Lung (tissue), 12 donors: ENCODE results near the gene TTC28. TPM values are rescaled to one million over a fixed set of nuclear protein-coding genes. Genes with fewer than 3 reads are reported as not detected.

Source experiments
- ATAC-seq: fragments of 200-7000 bp; cut with Tn5 transposase; one replicate; pipeline ENCODE4 v1.9.1; 2020; ENCODE audit warnings: moderate number of reproducible peaks; ENCODE audit not compliant: insufficient read depth, low FRiP score
- DNase-seq, 3 donors: peaks; one replicate each; pipeline ENCODE4 v3.0.0-alpha.2; 2013 to 2017
- H3K27ac ChIP-seq, 2 donors: one replicate each; pipeline ENCODE4 v1.5.1; 2013; ENCODE audit warnings: mild to moderate bottlenecking in 2 of 2, moderate library complexity in 2 of 2, control low read depth in 1 of 2, inconsistent platforms in 1 of 2, low read depth in 1 of 2, low read length in 1 of 2
- H3K27me3 ChIP-seq, 3 donors: one replicate each; pipeline ENCODE4 v1.5.1; 2013; ENCODE audit warnings: low read length in 2 of 3; ENCODE audit not compliant: control insufficient read depth in 3 of 3, insufficient read depth in 3 of 3
- H3K36me3 ChIP-seq, 4 donors: one replicate each; pipeline ENCODE4 v1.5.1; 2013; ENCODE audit warnings: low read length in 4 of 4, mild to moderate bottlenecking in 1 of 4, moderate library complexity in 1 of 4; ENCODE audit not compliant: control insufficient read depth in 4 of 4, insufficient read depth in 4 of 4
- H3K4me1 ChIP-seq, 5 donors: one replicate each; pipeline ENCODE4 v1.5.1; 2013; ENCODE audit warnings: low read length in 5 of 5, mild to moderate bottlenecking in 2 of 5, moderate library complexity in 1 of 5; ENCODE audit not compliant: control insufficient read depth in 5 of 5, insufficient read depth in 5 of 5
- H3K4me3 ChIP-seq: one replicate; pipeline ENCODE4 v1.5.1; 2013; ENCODE audit warnings: mild to moderate bottlenecking, control low read depth, moderate library complexity
- H3K9ac ChIP-seq, 2 donors: one replicate each; pipeline ENCODE4 v1.5.1; 2013; ENCODE audit warnings: low read length in 2 of 2, control low read depth in 1 of 2; ENCODE audit not compliant: insufficient read depth in 1 of 2
- H3K9me3 ChIP-seq, 4 donors: one replicate each; pipeline ENCODE4 v1.5.1; 2013; ENCODE audit warnings: low read length in 3 of 4, mild to moderate bottlenecking in 1 of 4, moderate library complexity in 1 of 4; ENCODE audit not compliant: control insufficient read depth in 4 of 4, insufficient read depth in 3 of 4
- WGBS, 2 donors: extraction: QIAGEN DNeasy Blood & Tissue Kit; methylation state at CpG; one replicate each; pipeline ENCODE4 v1.1.7; 2013; 5-methylcytosine and 5-hydroxymethylcytosine counted together
- polyA plus RNA-seq, 2 donors: library from polyadenylated mRNA; stranded (reverse); fragments of 200-250 nt; gene quantifications; one replicate each; pipeline ENCODE4 v1.2.1, GENCODE V29; 2013
- total RNA-seq, 2 donors: library from RNA; depleted of rRNA in 1 of 2; stranded (reverse); fragments of >200 nt in 1 of 2; gene quantifications; one replicate each; pipeline ENCODE4 v1.2.1, GENCODE V29; 2014 to 2021
- TF ChIP-seq, protein P1 (sequence below): IDR thresholded peaks from 2 replicates; pipeline ENCODE4 v1.5.1; 2012; ENCODE audit warnings: mild to moderate bottlenecking; ENCODE audit errors: control extremely low read depth, extremely low read depth
- donor health status: control.
- donor health status: control.
- donor health status: Bipolar disorder and iron deficiency.
- donor health status: healthy.
- donor health status: DM: yes; HTN: yes; CAD: no.

TTC28 gene
- total and polyA plus RNA-seq, 4 donors: 4.7 to 72.2 (median 24.8) TPM

DNA sequence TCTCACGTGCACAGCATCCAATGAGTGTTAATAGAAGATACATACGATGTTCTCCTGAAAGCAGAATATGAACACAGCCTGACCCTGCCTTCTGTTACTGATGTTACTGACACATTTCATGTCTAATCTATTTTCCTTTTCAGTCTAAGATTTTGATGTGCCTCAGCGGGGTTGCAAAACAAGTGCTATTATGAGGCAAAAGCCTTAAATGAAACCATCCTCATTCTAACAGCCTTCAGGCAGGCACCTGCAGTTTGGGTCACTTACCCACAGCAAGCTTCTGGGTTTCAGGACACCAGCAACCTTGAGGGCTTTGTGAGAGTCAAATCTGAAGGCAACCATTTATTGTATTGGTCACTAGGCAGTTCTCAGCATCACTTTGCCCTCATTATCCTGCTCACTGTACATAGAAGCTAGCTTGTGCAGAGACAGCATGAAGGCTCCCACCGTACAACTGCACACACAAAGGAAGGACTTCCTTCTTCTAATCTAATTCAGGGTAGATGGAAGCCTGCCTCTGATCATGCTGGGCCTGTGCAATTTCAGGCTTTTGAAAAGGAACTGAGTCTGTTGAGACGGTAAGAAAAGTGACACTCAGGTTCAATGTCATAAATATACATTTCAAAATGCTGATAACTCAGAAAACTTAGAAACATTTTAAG lies 577.4 kb downstream of the TTC28 start:
- TF ChIP-seq, protein P1, sequence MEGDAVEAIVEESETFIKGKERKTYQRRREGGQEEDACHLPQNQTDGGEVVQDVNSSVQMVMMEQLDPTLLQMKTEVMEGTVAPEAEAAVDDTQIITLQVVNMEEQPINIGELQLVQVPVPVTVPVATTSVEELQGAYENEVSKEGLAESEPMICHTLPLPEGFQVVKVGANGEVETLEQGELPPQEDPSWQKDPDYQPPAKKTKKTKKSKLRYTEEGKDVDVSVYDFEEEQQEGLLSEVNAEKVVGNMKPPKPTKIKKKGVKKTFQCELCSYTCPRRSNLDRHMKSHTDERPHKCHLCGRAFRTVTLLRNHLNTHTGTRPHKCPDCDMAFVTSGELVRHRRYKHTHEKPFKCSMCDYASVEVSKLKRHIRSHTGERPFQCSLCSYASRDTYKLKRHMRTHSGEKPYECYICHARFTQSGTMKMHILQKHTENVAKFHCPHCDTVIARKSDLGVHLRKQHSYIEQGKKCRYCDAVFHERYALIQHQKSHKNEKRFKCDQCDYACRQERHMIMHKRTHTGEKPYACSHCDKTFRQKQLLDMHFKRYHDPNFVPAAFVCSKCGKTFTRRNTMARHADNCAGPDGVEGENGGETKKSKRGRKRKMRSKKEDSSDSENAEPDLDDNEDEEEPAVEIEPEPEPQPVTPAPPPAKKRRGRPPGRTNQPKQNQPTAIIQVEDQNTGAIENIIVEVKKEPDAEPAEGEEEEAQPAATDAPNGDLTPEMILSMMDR: no peak
- H3K36me3 ChIP-seq: peaks cover 6 to 42% (median 21%) of the 10 kb centered on the region in 4 donors
- no peaks in the 10 kb centered on the region for H3K9me3 ChIP-seq

DNA sequence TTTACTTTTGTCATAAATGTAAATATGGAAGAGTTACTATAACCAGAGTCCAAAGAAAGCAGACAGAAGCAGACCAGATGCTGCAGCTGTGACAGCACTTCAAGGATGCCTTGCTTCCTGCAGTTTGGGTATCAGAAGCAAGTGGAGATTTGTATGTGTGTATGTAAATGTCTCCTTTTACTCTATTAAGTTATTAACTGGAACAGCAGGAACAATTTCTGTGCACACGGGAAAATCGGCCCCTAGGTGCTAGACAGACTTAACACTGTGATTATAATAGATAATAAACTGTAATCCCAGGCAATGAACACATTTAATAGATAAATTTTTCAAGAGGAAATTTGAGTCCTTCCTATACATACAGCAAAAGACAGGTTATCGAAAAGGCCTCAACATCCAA lies 582.0 kb downstream of the TTC28 start:
- DNase-seq (no peak), ATAC-seq (no peak)
- Histone ChIP-seq H3K4me1 (peaks cover 0 to 35% (median 1%) of the 10 kb centered on the region in 5 donors), H3K9me3 (no peaks in the 10 kb centered on the region), H3K27me3 (no peaks in the 10 kb centered on the region), H3K36me3 (peaks cover 10 to 21% (median 11%) of the 10 kb centered on the region in 4 donors), H3K27ac (no peak overlapping the region), H3K4me3 (no peak overlapping the region), H3K9ac (no peak overlapping the region)
- WGBS, 2 donors: 94 to 95% methylated on average over 3 of the region's 3 CpGs
- TF ChIP-seq, protein P1: no peak

More for the DNA sequence above, 577.4 kb downstream of the TTC28 start:
- Histone ChIP-seq H3K27ac (no peak overlapping the region), H3K4me3 (no peak overlapping the region), H3K27me3 (no peaks in the 10 kb centered on the region), H3K4me1 (peaks cover 1 to 12% (median 5%) of the 10 kb centered on the region in 5 donors), H3K9ac (no peak overlapping the region)
- 79 to 85% methylated on average over 5 of the region's 5 CpGs for WGBS, 2 donors
- no peak for ATAC-seq
- DNase-seq: no peak

DNA sequence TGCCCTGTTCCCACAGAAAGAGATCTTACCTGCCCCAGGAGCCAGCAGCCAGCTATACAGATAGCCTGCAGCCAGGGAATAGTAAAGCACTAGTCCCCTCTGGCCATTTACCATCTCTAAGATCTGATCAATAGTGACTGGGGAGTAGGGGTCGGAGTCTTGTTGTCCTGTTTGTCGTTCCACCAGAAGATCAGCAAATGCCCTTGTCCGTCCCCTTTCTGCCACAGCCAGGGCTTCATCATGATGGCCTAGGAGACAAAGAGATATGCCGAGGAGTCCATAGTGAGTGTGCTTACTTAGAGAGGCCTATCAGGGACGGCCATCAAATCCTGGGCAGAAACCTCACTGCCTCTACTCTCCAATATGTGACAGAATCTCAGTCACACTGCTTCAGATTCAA lies 583.5 kb downstream of the TTC28 start:
- H3K36me3 ChIP-seq: peaks cover 7 to 21% (median 14%) of the 10 kb centered on the region in 4 donors
- H3K9me3 ChIP-seq: no peaks in the 10 kb centered on the region
- DNase-seq (no peak), ATAC-seq (no peak)
- TF ChIP-seq, protein P1: no peak
- no peak overlapping the region for H3K4me3 ChIP-seq
- H3K27ac ChIP-seq: no peak overlapping the region
- H3K4me1 ChIP-seq: peaks cover 0 to 35% (median 2%) of the 10 kb centered on the region in 5 donors
- 94 to 95% methylated on average over 5 of the region's 5 CpGs for WGBS, 2 donors
- no peaks in the 10 kb centered on the region for H3K27me3 ChIP-seq
- H3K9ac ChIP-seq: no peak overlapping the region
